Measurements from ENCODE around the gene PAX3.

Gene PAX3

GRCh38 chr2:222270396-222270795 lies 28.4 kb downstream of the PAX3 start:
- no peak overlapping the region for H3K4me3 ChIP-seq (replicated peaks in 1 of 2; ENCODE audit: low read depth in 2 of 2, low read length in 2 of 2)
- DNase-seq (ENCODE audit: low read depth in 2 of 2) = no peak
- no peak for TF ChIP-seq CTCF (IDR thresholded peaks at IDR 0.05; ENCODE audit: low read depth, low read length)

GRCh38 chr2:222269132-222269531 lies 29.7 kb downstream of the PAX3 start:
- no peak overlapping the region for H3K4me3 ChIP-seq (replicated peaks in 1 of 2; ENCODE audit: low read depth in 2 of 2, low read length in 2 of 2)
- DNase-seq (ENCODE audit: low read depth in 2 of 2) = no peak
- no peak for TF ChIP-seq CTCF (IDR thresholded peaks at IDR 0.05; ENCODE audit: low read depth, low read length)

DNA sequence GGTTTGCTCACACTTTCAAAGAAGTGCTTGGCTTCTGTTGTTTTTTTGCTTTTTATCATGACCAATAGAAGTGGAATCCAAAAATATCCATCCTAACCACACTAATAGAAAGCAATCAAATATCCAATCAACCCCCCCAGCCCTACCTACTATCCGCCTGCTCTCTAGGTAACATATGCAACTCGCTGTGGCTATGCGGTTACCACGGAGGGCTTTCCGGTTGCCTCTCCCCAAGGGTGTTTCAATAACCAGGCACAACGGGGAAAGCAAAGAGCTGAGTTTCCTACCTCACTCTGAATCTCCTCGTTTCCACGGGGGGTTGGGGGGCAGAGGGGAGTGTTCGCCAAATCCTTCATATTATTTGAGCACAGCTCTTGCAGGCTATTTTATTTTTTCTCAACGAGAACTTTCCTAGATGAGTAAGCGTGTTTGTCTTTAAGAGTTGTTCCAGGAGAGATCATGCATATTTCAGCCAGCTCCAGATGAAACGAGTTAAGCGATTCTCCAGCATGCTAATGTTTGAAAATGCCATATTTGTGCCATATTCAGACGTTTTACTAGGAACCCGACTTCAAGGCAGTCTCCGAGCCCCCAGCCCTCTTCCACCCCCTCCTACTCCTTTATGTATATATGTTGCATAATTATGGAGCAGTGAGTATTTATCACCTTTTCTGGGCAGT lies 30.3 kb downstream of the PAX3 start:
- no peak for DNase-seq (ENCODE audit: low read depth in 2 of 2)
- H3K4me3 ChIP-seq (replicated peaks in 1 of 2; ENCODE audit: low read depth in 2 of 2, low read length in 2 of 2) = no peak overlapping the region
- TF ChIP-seq CTCF (IDR thresholded peaks at IDR 0.05; ENCODE audit: low read depth, low read length) = no peak

DNA sequence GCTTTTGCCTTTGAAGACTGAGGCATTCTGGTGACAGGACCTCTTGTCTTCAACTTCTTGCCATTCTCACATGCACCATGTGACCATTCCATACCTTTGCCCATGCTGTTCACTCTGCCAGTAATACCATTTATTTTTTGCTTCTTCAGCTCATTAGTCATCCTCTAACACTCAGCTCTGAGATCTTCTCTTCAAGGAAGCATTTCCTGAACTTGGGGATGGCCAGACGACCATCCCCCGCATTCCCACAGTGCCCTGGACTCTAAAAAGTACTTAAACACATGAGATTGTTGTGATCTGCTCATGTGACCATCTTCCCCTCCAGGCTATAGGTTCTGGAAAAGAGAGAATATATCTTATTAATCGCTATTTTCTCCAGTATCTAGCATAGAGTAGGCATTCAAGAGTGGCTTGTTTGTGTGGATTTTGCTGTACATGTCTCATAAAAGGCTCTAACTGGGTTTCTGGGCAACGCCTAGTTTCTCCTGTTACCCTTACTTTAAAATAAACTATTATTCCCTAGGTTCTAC lies 33.9 kb downstream of the PAX3 start:
- DNase-seq (ENCODE audit: low read depth in 2 of 2) = no peak

DNA sequence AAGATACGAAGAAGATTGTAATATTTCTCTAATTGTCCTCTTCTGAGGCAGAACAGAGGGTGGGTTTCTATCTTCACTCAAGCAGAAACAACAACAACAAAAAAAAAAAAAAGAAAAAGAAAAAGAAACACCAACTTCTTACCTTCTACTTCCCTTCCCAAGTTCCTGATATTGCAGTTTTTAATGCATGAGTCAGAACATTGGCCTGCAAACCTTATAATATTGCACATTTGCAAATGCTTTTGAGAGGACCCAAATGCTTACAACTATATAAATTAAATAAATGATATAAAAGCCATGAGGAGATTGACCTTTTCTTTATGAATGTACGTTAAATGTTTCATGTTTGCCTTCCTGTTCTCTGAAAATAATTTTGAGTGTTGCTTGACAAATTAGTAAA lies 37.3 kb downstream of the PAX3 start:
- no peak for DNase-seq (ENCODE audit: low read depth in 2 of 2)
- no peak overlapping the region for H3K4me3 ChIP-seq (replicated peaks in 1 of 2; ENCODE audit: low read depth in 2 of 2, low read length in 2 of 2)
- no peak for TF ChIP-seq CTCF (IDR thresholded peaks at IDR 0.05; ENCODE audit: low read depth, low read length)

More for the DNA sequence above, 33.9 kb downstream of the PAX3 start:
- TF ChIP-seq CTCF (IDR thresholded peaks at IDR 0.05; ENCODE audit: low read depth, low read length) = no peak
- H3K4me3 ChIP-seq (replicated peaks in 1 of 2; ENCODE audit: low read depth in 2 of 2, low read length in 2 of 2) = no peak overlapping the region

DNA sequence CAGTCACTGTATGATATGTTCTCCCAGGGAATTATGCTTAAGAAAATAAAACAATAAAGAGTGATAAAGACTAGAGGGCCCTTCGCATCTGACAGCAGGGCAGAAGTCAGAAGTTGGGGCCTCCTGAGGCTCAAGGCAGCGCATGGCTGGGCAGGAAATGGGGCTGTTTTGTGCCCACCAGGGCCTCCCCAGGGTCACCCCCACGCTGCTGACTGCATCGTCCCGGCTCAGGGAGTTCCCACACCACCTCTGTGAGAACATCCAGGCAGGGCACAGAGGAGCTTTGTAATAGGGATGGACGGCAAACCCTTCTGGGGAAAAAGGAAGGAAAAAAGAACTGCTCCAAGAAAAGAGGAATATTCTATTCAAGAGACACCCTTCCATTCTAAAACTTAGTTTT lies 41.2 kb downstream of the PAX3 start:
- no peak for TF ChIP-seq CTCF (IDR thresholded peaks at IDR 0.05; ENCODE audit: low read depth, low read length)
- DNase-seq (ENCODE audit: low read depth in 2 of 2) = no peak
- no peak overlapping the region for H3K4me3 ChIP-seq (replicated peaks in 1 of 2; ENCODE audit: low read depth in 2 of 2, low read length in 2 of 2)

- DNase-seq (ENCODE audit: low read depth in 2 of 2) = no peak
- no peak overlapping the region for H3K4me3 ChIP-seq (replicated peaks in 1 of 2; ENCODE audit: low read depth in 2 of 2, low read length in 2 of 2)
- no peak for TF ChIP-seq CTCF (IDR thresholded peaks at IDR 0.05; ENCODE audit: low read depth, low read length)
Observed at GRCh38 chr2:222256250-222256649, 42.5 kb downstream of the PAX3 start.
